ENCODE results near the gene HBM.

The HBM gene

DNA sequence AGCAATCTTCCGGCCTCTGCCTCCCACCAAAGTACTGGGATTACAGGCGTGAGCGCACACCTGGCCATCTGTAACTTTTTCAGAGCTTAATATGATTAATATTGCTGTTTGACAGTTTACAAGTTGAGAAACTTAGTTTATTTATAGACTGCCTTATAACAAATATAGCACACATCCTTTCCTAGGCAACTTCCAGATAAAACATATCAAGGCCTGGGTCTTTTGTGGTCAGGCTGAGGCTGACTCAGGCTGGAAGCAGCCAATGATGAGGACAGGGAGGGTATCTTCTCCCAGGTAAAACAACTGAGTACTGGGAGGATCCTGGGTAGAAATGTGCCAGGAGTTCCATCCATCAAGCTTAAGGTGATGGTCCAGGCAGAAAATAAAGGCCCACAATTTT, 47.2 kb downstream of the HBM start:
- H3K4me3 ChIP-seq (ENCODE audit: low read depth, low read length), result no peak overlapping the region
- H3K9me3 ChIP-seq (ENCODE audit: severe bottlenecking), result no peaks in the 10 kb centered on the region
- H3K36me3 ChIP-seq, result peaks cover 96% of the 10 kb centered on the region
- DNase-seq, result no peak
- H3K27ac ChIP-seq, result no peak overlapping the region
- TF ChIP-seq CTCF (IDR thresholded peaks at IDR 0.05; ENCODE audit: low read depth, low read length), result no peak
- no peaks in the 10 kb centered on the region for H3K27me3 ChIP-seq (ENCODE audit: insufficient read depth, low read depth, severe bottlenecking)
